SKM-1 treated with dmso at 0.1 percent for 144 hours (cell line): ENCODE data around the gene KRT9.
"Not testable (repeated sequence)": the region's sequence is repeated elsewhere in the genome, so short reads cannot be mapped to it uniquely, and the experiment has no call there.

Experiments used
- DNase-seq: peaks from one replicate; lab custom pipeline; 2025; ENCODE audit not compliant: unreplicated experiment; lab: John Stamatoyannopoulos, UW

Gene KRT9

DNA sequence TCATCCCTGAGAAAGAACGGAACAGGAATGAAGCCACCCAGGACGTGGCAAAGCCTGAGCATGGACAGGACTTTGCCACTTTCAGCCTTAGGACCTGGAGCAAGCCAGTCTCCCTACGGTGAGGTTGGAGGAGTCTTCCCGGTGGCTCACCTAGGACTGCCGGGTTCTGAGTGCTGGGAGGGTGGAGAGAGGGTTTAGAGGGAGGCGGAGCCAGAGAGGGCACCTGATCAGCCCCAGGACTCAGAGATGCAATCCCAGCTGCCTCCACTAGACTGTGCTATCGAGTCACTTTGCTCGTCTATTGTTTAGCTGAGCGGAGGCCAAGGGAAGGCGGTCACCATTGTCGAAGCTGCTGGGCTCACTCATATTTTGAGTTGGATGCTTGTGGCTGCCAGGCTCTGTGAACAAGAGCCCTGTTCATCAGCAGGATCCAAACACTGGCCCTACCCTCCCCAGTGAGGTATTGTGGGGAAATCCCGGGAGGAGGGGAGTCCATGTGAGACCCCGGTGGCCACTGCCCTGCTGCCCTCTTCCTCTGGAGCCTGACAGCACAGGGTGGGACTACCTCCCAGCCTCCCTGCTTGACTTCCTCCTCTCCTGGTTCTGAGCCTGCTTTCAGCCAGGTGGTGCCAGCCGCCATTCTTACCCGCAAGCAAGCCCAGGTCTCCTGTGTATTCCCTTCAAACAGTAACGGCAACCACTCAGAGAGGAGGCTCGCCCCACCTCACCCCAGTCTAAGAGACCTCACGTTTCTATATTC lies 7.8 kb upstream of the KRT9 start:
- DNase-seq: peak; percentile 76

DNA sequence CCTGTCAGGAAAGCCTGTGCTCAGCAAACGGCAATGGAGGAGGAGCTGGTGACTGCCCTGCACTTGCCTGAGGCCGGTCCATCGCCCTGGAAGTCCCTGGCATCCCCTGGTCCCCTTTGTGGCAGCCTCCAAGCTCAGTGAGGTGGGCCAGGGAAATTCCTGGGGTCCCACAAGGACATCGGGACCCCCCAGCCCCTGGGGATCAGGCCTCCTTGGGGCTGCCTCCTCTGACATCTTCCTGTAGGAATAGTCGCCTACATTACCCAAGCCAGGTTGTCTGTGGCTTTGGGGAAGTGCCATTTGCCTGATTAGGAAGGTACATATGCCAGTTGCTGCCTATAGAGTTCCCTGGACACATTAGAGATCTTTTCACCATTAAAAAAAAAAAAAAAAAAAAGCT lies 7.1 kb upstream of the KRT9 start:
- no peak for DNase-seq

DNA sequence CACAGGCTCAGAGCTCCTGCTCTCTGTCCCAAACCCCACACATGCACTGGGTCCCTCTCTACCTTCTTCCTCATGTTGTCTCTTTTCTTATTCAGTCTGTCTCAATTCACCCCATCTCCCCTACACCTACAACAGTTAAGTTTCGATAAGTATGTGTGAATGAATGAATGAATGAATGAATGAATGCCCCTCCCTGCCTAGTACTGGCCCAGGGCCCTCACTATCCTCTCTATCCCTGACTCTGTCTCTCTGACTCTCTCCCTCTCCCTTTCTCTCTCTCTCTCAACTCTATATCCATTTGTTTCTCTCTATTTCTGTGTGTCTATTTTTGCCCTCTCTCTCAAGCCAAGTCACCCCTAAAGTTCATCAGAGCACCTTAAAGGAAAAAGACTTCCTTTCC lies 6.7 kb upstream of the KRT9 start:
- DNase-seq: no peak

DNA sequence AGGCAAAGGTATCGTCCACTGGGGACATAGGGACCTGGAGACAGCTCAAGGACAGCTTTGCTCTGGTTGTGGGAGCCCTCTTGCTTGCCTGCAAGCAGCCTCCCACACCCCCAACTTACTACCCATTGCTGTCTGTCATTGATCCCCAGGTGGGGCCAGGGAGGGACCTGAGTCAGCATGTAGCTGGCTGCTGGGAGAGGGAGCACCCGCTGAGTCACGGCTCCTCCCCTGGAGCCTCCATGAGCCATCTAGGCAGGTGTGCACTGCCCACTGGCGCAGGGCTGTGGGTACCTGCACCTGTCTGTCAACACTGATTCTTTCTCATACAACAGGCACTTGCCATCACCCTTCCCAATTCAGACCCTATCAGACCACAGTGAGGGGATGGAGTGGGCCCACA lies 4.9 kb upstream of the KRT9 start:
- not testable (repeated sequence) for DNase-seq

DNA sequence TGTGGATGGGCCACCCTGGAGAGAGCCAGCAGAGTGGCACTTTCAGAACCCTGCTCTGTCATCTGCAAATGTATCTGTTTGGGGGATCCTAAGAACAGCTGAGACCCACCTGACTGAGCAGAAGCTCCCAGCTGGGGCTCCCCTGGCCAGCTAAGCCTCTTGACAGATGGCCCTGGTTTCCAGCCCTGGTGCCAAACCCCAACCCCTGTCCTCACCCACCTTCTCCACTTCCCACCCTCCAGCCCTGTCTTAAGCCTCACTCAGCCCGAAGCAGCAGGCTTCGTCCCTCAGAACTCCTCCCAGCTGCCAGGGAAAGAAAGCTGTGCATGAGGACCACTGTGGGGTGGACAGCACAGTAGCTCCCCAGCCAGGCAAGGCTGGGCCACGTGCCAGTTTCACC lies 3.5 kb upstream of the KRT9 start:
- no peak for DNase-seq

DNA sequence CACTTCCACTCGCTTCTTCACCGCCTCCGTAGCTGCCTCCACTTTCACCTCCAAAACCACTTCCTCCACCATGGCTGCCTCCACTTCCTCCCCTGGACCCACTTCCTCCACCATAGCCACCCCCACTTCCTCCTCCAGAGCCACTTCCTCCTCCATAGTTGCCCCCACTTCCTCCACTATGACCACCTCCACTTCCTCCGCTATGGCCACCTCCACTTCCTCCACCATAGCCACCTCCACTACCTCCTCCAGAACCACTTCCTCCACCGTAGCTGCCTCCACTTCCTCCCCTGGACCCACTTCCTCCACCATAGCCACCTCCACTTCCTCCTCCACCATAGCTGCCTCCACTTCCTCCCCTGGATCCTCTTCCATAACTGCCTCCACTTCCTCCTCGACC lies 4.5 kb downstream of the KRT9 start:
- peak; percentile 39 for DNase-seq

DNA sequence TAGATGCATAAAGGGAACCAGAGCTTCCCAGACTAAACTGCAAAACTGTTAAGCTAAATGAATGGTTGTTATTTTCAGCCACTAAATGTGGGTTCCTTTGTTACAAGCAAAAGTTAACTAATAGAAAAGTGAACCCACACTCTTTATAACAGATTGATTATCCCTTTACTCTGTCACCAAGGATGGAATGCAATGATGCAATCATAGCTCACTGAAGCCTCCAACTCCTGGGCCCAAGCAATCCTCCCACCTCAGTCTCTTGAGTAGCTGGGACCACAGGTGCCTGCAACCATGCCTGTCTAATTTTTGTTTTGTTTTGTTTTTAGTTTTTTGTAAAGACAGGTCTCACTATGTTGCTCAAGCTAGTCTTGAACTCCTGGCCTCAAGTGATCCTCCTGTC lies 6.5 kb downstream of the KRT9 start:
- DNase-seq: no peak

DNA sequence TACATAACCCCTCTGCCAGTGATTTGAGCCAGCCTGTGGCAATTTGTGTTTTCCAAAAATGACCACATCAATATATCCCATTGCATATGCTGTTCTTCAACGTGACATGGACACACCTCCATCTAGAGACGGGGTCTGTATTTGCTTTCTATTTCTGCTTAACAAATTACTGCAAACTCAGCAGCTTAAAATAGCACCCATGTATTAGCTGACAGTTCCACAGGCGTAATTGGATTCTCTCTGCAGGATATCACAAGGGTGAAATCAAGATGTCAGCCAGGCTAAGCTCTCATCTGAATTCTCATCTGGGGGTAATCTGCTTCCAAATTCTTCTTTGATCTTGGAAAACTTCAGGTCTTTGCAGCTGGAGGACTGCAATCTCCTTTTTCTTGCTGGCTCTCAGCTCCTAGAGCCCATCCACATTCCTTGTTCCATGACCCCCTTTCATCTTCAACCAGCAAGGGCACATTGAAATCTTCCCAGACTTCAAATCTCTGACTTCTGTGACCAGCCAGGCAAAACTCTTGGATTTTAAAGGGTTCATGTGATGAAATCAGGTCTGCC lies 8.2 kb downstream of the KRT9 start:
- DNase-seq: no peak

DNA sequence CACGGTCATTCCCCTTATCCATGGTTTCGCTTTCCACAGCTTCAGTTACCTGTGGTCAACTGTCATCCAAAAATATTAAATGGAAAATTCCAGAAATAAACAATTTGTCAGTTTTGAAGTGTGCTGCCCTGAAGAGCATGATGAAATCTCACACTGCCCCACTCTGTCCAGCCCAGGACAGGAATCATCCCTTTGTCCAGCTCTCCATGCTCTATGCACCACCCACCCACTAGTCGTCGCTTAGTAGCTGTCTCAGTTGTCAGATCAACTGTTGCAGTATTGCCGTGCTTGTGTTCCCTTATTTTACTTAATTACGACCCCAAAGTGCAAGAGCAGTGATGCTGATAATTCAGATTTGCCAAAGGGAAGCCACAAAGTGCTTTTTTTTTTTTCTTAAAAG lies 10.3 kb downstream of the KRT9 start:
- DNase-seq: no peak

DNA sequence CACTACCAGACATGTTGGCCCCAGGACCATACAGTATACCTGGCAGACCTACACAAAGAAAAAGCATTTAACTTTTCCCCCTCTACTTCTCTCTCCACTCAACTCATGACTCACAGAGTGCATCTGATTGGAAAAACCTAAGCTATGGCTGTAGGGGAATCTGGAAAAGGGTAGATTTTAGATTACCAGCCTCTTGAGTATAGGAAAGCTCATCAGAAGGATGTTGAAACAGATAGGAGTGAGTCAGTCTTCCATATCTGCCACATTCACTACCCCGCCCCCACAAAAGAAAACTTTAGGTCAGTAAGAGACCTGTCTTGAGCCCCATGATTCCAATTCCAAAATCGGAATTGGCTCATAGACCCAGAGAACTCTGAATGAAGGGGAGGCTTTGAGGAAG lies 12.3 kb downstream of the KRT9 start:
- DNase-seq: no peak

DNA sequence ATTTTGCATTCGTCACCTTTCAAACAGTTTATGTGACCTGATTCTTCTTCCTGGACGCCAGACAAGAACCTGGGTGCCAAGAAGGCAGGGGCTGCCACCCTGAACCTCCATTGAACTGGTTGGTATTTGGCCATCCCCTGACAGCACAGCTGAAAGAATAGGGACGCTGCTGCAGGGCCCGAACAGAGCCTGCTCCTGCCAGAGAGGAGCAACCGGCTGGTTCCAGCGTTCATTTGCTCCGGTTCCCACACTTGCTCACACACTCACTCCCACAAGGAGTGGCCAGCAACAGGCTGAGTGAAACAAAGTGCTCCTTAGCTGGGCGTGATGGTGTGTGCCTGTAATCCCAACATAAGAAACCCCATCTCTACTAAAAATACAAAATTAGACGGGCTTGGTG lies 14.9 kb downstream of the KRT9 start:
- no peak for DNase-seq

DNA sequence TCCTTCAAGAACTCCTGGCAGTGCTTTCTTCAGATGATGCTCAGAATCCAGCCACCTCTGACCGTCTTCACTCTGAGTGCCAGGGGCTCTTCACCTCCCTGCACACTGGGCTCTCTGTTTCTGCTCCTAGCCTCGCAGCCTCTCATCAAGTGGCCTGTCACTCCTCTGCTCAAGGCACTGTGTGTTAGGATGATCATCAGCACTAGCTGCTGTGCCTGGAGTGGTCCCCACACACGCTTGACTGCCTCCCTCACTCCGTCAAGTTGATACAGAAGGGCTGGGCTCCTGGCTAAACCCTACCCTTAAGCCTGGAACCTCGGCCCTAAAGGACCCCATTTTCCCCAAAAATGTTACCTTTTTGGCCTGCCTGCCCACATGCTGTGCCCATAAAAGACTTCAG lies 15.6 kb downstream of the KRT9 start:
- DNase-seq: no peak

DNA sequence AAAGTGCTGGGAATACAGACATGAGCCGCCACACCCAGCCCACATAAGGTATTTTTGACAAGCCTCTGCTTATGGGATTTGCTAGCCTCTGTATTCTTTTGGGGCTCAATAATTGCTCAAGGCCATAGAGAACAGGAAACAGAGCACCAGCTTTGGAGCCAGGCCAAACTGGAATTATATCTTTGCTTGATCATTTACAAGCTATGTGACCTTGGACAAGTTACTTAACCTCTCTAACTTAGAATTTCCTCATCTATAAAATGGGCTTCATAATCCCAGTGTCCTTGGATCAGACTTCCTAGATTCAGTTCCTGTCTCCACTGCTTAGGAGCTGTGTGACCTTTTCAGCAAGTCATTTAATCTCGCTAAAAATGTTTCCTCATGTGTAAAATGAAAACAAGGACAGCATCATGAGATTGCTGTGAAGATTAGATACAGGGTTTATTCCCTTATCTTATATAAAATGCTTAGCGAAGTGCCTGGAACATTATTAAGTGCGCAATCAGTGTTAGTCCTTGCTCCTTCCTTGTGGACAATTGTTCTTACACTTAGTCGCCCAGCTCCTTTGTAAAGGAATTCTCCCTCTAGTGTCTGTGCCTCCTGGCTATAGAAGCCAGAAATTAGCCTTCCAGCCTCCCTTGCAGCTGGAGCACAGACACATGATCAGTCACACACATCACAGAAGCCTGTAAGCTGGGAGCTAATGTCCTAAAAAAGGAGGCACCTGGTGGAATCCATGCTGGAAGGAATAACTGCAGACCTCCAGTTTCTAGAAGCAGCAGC lies 16.6 kb downstream of the KRT9 start:
- DNase-seq: no peak

DNA sequence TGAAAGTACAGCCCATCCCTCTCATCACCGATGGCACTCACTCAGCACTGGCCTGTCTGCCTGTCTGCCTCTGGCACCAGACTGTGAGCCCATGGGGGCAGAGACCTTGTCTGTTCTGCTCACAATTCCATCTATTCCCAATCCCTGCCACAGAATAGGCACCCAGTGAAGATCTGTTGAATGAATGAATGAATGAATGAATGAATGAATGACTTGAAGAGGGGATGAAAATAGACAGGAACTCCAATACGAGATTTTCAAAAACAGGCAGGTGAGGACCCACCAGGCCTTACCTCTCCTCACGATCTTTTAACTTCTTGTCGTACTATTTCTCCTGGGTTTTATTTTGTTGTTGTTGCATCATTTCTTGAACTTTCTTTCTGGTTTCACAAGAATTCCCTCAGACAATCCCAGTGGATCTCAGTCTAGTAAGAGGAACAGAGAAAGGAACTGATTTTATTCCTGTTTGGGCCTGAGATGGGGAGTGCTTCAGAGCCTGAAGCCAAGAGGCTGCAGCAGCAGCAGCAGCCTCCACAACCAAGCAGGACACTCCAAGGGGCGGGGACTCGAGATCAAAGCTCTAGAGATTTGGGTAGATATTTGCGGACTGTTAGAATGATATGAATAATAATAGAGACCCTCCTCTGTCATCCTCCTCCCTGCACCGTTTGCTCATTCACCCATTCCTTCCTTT lies 17.7 kb downstream of the KRT9 start:
- no peak for DNase-seq

DNA sequence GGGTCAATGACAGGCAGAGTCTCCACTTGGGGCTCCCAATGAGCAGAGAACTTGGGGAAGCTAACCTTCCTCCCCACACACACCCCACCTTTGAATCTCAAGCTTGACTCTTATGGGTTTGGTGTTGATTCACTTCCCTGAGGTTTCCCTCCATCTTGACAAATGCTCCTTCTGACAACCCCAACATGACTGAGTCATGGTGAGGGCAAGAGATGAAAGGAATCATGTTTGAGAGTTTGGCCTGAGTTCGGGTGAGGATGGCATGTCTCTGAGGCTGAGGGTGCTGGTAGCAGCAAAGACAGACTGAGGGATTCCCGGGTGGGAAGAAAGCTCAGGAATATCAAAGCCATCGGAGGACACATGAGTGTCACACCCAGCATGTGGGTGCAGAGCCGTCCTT lies 18.7 kb downstream of the KRT9 start:
- DNase-seq: no peak

DNA sequence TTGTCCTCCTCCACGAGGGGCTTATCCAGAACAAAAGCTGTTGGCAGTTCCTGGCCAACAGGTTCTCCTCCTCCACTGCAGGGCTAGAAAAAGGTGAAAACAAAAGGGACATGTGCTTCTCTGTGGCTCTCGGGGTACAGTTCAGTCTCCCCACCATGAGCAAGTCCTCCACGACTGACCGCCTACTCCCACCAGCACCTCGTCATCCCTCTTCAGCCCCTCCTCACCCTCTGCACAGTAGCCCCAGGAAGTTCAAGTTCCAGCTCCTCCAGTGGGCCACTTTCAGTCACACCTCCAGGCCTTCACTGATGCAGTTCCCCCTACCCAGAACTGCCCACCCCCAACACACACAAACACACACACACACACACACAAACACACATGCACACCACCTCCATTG lies 19.4 kb downstream of the KRT9 start:
- no peak for DNase-seq

DNA sequence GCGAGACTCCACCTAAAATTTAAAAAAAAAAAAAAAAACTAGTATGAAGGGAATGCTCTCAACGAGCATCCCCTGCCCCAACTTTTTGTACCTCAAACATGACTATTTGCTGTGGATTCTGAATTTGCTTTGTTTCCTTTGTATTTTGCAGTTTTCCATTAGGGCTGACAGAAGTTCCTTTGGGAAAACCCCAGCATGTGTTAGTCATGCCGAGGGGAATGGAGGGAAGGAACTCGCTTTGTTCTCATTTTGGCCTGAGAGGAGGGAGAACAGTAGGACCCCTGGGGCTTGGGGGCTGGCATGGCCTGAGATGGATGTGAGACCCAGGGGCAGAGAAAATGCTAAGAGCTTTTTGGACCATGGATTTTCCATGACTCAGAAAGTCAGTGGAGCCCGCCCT lies 20.5 kb downstream of the KRT9 start:
- DNase-seq: no peak

DNA sequence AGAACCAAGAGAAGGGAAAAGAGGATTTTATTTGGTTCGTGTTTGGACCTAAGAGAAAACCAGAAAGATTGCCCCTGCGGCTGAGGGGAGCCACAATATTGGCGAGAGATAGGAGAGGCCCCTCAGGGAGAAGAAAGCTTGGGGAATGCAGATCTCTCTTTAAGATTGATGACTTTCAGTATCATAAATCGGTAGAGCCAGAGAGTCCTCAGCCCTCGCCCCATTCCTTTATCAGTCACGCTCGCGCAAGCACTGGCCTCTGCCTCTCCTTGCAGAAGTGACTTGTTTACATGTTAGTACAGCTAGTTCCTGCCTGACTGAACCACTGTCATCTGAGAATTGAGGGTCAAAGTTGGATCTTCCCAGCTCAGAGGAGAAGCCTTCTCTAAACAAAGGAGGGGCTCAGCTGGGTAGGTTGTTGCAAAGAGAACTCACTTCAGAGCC lies 22.2 kb downstream of the KRT9 start:
- DNase-seq: no peak

DNA sequence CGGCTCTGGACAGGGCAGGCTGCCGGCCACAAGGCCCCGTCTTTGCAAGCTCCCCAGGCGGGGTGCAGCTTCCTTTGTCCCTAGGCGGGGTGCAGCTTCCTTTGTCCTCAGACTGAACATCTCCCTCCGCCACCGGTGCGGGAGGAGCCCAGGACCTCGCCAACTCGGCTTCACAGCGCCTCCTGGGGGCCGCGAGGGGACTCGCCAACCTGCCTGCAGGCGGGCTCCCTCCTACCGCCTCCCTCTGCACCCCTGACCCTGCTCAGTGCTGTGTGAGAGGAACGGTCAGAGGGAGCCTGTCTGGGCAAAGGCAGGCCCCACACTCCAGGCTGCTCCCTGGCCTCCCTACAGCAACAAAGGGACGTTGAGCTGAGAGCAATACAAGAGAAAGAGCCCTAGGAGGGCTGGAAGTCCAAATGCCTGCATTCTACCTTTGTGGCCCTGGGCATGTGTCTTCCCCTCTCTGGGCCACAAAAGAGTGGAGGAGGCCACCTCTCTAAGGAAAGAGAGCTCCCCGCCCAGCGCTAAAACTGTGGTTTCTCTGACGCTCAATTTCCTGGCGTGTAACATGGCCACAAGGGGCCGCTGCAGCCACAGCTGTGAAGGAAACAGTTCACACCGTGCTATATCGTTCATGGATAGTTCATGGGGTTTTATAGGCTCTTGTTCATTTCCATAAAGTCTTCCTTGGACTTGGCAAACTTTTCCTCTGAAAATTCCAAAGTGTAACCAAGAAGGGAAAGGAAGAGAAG lies 22.8 kb downstream of the KRT9 start:
- DNase-seq: peak; percentile 80

DNA sequence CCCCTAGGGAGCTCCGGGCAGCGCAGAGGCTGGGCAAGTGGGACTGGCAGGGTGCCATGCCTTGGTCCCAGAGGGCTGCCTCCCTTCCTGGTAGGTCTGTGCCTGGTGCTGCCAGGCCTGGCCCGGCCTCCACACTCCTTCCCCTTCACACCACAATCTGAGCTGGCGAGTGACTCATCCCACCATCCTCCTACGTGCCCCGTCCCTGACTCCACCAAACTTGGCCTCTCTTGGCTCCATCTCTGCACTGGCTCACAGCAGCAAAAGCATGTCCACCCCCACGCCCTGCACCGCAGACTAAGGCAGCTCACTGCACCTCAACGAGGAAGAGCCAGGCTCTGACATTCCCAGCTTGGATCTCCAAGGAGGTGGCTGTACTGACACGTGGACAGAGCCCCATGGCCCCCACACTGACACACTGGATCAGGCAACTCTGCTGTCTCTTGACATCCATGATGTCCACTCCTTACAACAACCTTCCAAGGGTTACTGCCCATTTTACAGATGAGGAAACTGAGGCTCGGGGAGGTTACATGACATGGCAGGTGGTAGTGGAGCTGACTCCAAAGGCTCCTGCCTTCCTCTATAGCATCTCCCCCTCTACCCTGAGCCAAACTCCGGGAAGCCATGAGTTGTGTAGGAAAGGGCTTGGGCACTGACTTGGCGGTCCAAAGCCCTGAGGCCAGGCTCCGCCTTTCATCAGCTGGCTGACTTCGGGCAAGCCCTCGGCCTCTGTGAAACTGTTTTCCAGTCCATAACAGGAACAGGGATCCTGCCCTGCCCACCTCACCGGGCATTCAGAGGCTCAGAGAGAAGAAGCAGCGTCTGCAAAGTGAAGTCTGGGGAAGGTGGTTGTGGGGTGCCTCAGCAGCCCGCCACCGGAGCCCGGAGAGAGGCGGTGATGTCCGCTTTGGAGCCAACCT lies 23.7 kb downstream of the KRT9 start:
- no peak for DNase-seq
